GM23248 (cell line): Measurements from ENCODE around the gene ANKFN1.

ENCODE experiments used
- EZH2 ChIP-seq: fragments of 200-600 bp; sonication (generic); IDR thresholded peaks from 2 replicates; pipeline ENCODE4 v1.6.1; 2018; ENCODE audit warnings: antibody characterized with exemption, mild to moderate bottlenecking; ENCODE audit not compliant: insufficient read depth, poor library complexity, severe bottlenecking
- EZH2phosphoT487 ChIP-seq: fragments of 200-600 bp; sonication (generic); IDR thresholded peaks from 2 replicates; pipeline ENCODE4 v1.6.1; 2018; ENCODE audit warnings: antibody characterized with exemption, moderate library complexity, mild to moderate bottlenecking, low read depth; ENCODE audit not compliant: insufficient read depth

GRCh38 chr17:56274491-56274890, 121.2 kb downstream of the ANKFN1 start:
- TF ChIP-seq EZH2, result no peak
- no peak for TF ChIP-seq EZH2phosphoT487
